HG02588 (cell line): ENCODE results near the gene KRT27.

Experiments used
- ATAC-seq: cut with Tn5 transposase; IDR thresholded peaks from one replicate; pipeline ENCODE4 v1.9.1; 2021; ENCODE audit warnings: mild to moderate bottlenecking, moderate library complexity; ENCODE audit not compliant: unreplicated experiment

The KRT27 gene

GRCh38 chr17:40809721-40810421, 27.5 kb upstream of the KRT27 start:
- ATAC-seq, result no peak

GRCh38 chr17:40806131-40806530, 23.8 kb upstream of the KRT27 start:
- no peak for ATAC-seq

GRCh38 chr17:40803617-40804082, 21.3 kb upstream of the KRT27 start:
- ATAC-seq, result no peak

GRCh38 chr17:40801157-40801556, 18.8 kb upstream of the KRT27 start:
- ATAC-seq, result no peak

GRCh38 chr17:40800381-40800780, 18.0 kb upstream of the KRT27 start:
- no peak for ATAC-seq

GRCh38 chr17:40799859-40800258, 17.5 kb upstream of the KRT27 start, which contains the start of gene KRT28:
TSS of gene KRT28 (minus strand) at chr17:40799959. CDS start at chr17:40799893, 66 bp downstream.
- ATAC-seq, result no peak

GRCh38 chr17:40796846-40797245, 14.5 kb upstream of the KRT27 start:
- no peak for ATAC-seq

GRCh38 chr17:40795019-40795667, 12.8 kb upstream of the KRT27 start:
- no peak for ATAC-seq

GRCh38 chr17:40794466-40794865, 12.1 kb upstream of the KRT27 start:
- no peak for ATAC-seq

GRCh38 chr17:40793832-40794231, 11.5 kb upstream of the KRT27 start:
- ATAC-seq, result no peak

GRCh38 chr17:40791787-40792436, 9.6 kb upstream of the KRT27 start:
- no peak for ATAC-seq

- no peak for ATAC-seq
Observed at GRCh38 chr17:40791111-40791510, 8.8 kb upstream of the KRT27 start.

GRCh38 chr17:40779181-40779909, 3.0 kb downstream of the KRT27 start:
- ATAC-seq, result no peak

- ATAC-seq, result no peak
Observed at GRCh38 chr17:40778461-40778860, 3.9 kb downstream of the KRT27 start.

GRCh38 chr17:40777971-40778370, 4.4 kb downstream of the KRT27 start:
- no peak for ATAC-seq

GRCh38 chr17:40777459-40777858, 4.9 kb downstream of the KRT27 start:
- no peak for ATAC-seq

- no peak for ATAC-seq
Observed at GRCh38 chr17:40775945-40776344, 6.4 kb downstream of the KRT27 start.

GRCh38 chr17:40772101-40772500, 10.2 kb downstream of the KRT27 start, which contains the start of gene KRT26:
TSS of gene KRT26 (minus strand) at chr17:40772201. CDS start at chr17:40772113, 88 bp downstream.
- ATAC-seq, result no peak

GRCh38 chr17:40765657-40766056, 16.7 kb downstream of the KRT27 start:
- ATAC-seq, result no peak

GRCh38 chr17:40763752-40764151, 18.6 kb downstream of the KRT27 start:
- ATAC-seq, result no peak
